GM23338 (cell line): ENCODE results near the gene PCSK6. TPM values are rescaled to one million over a fixed set of nuclear protein-coding genes. Genes with fewer than 3 reads are reported as not detected.

Experiments
- ATAC-seq: fragments of 200-7000 bp; cut with Tn5 transposase; 3 replicates; pipeline ENCODE4 v1.9.1; 2020
- DNase-seq: peaks from one replicate; pipeline ENCODE4 v3.0.0-alpha.2; 2015; ENCODE audit warnings: low spot score
- H2AFZ ChIP-seq: fragments of 200-600 bp; sonication (generic); 2 replicates; pipeline ENCODE4 v1.8.0; 2016; ENCODE audit warnings: antibody characterized with exemption, mild to moderate bottlenecking, moderate library complexity
- H3F3A ChIP-seq: fragments of 200-600 bp; sonication (generic); replicated peaks from 2 replicates; pipeline ENCODE4 v1.8.0; 2017; ENCODE audit warnings: antibody characterized with exemption, mixed run types, low read depth
- H3K27ac ChIP-seq: fragments of 200-600 bp; sonication (generic); 2 replicates; pipeline ENCODE4 v1.6.1; 2016; ENCODE audit warnings: low read depth
- H3K27me3 ChIP-seq: fragments of 200-600 bp; sonication (generic); 2 replicates; pipeline ENCODE4 v1.8.0; 2016; ENCODE audit warnings: mild to moderate bottlenecking, mixed run types, moderate library complexity; ENCODE audit not compliant: insufficient read depth
- H3K36me3 ChIP-seq: fragments of 200-600 bp; sonication (generic); 2 replicates; pipeline ENCODE4 v1.8.0; 2016; ENCODE audit warnings: mild to moderate bottlenecking; ENCODE audit not compliant: insufficient read depth
- H3K4me1 ChIP-seq: fragments of 200-600 bp; sonication (generic); 2 replicates; pipeline ENCODE4 v1.8.0; 2016; ENCODE audit warnings: mild to moderate bottlenecking, moderate library complexity; ENCODE audit not compliant: insufficient read depth
- H3K4me2 ChIP-seq: fragments of 200-600 bp; sonication (generic); 2 replicates; pipeline ENCODE4 v1.7.1; 2017; ENCODE audit warnings: mixed run types
- H3K4me3 ChIP-seq: fragments of 200-600 bp; sonication (generic); 2 replicates; pipeline ENCODE4 v1.6.1; 2016; ENCODE audit warnings: mixed run types
- H3K79me2 ChIP-seq: fragments of 200-600 bp; sonication (generic); replicated peaks from 2 replicates; pipeline ENCODE4 v1.8.0; 2017; ENCODE audit warnings: mild to moderate bottlenecking; ENCODE audit not compliant: insufficient read depth
- H3K9me2 ChIP-seq: fragments of 200-600 bp; sonication (generic); 2 replicates; pipeline ENCODE4 v1.8.0; 2017; ENCODE audit not compliant: insufficient read depth
- H4K20me1 ChIP-seq: fragments of 200-600 bp; sonication (generic); replicated peaks from 2 replicates; pipeline ENCODE4 v1.8.0; 2017; ENCODE audit warnings: mild to moderate bottlenecking; ENCODE audit not compliant: insufficient read depth
- H3K27ac Mint-ChIP-seq: 2 replicates; pipeline ENCODE4 v1.8.0; 2020; ENCODE audit warnings: inconsistent platforms, mild to moderate bottlenecking, moderate library complexity, mixed read lengths
- H3K27me3 Mint-ChIP-seq: 3 replicates; pipeline ENCODE4 v1.8.0; 2022; ENCODE audit warnings: low read depth, mild to moderate bottlenecking, moderate library complexity, mixed read lengths, inconsistent platforms; ENCODE audit not compliant: insufficient read depth, poor library complexity
- H3K36me3 Mint-ChIP-seq: 3 replicates; pipeline ENCODE4 v1.8.0; 2021; ENCODE audit warnings: low read depth, mild to moderate bottlenecking, inconsistent platforms, moderate library complexity, mixed read lengths
- H3K4me1 Mint-ChIP-seq: 3 replicates; pipeline ENCODE4 v1.8.0; 2020; ENCODE audit warnings: mild to moderate bottlenecking, inconsistent platforms, mixed read lengths
- H3K4me3 Mint-ChIP-seq: 3 replicates; pipeline ENCODE4 v1.8.0; 2021; ENCODE audit warnings: moderate library complexity, mild to moderate bottlenecking, inconsistent platforms, mixed read lengths
- H3K9me3 Mint-ChIP-seq: 3 replicates; pipeline ENCODE4 v1.8.0; 2020; ENCODE audit warnings: moderate library complexity, mild to moderate bottlenecking, inconsistent platforms, mixed read lengths
- CREB1 ChIP-seq: fragments of 250-450 bp; sonication (Bioruptor Pico); IDR thresholded peaks from 2 replicates; pipeline ENCODE4 v1.5.0; 2020; ENCODE audit warnings: low read depth, mild to moderate bottlenecking, moderate library complexity
- CTCF ChIP-seq, 2 experiments: fragments of 200-600 bp in 1 of 2; sonication (generic) in 1 of 2; conservative IDR thresholded peaks; 2 replicates each; pipeline versions ENCODE4 v1.5.1 to v1.6.1; 2016 to 2017; ENCODE audit warnings: antibody characterized with exemption in 2 of 2, low read depth in 2 of 2, mild to moderate bottlenecking in 2 of 2, moderate library complexity in 1 of 2
- ETS1 ChIP-seq: IDR thresholded peaks from 2 replicates; pipeline ENCODE4 v1.6.1; 2016; ENCODE audit warnings: antibody characterized with exemption
- EZH2 ChIP-seq: fragments of 200-600 bp; sonication (generic); IDR thresholded peaks from one replicate; pipeline ENCODE4 v1.8.0; 2017; ENCODE audit warnings: antibody characterized with exemption, mild to moderate bottlenecking, low read depth; ENCODE audit not compliant: unreplicated experiment
- JUNB ChIP-seq: IDR thresholded peaks from one replicate; pipeline ENCODE4 v1.6.1; 2016; ENCODE audit warnings: antibody characterized with exemption; ENCODE audit not compliant: unreplicated experiment
- REST ChIP-seq: IDR thresholded peaks from one replicate; pipeline ENCODE4 v1.6.1; 2018; ENCODE audit warnings: antibody characterized with exemption; ENCODE audit not compliant: unreplicated experiment
- STAT1 ChIP-seq: IDR thresholded peaks from one replicate; pipeline ENCODE4 v1.6.1; 2016; ENCODE audit warnings: antibody characterized with exemption; ENCODE audit not compliant: unreplicated experiment
- ZNF462 ChIP-seq: fragments of 250-450 bp; sonication (Bioruptor Pico); IDR thresholded peaks from 2 replicates; pipeline ENCODE4 v1.5.0; 2020; ENCODE audit warnings: mild to moderate bottlenecking, moderate library complexity
- polyA plus RNA-seq: library from polyadenylated mRNA; unstranded; fragments of >200 nt; fragmentation: Nextera tagmentation; extraction: Ambion mirVana; gene quantifications from 2 replicates; pipeline ENCODE4 v1.2.1, GENCODE V29; 2016
- total RNA-seq: library from RNA; depleted of rRNA; stranded (reverse); fragments of >200 nt; shearing (Covaris generic); gene quantifications from 2 replicates; pipeline ENCODE4 v1.2.3, GENCODE V29; 2014

PCSK6 gene
- total and polyA plus RNA-seq, 2 experiments from 2014 or later, result 1.7 to 6.7 TPM

GRCh38 chr15:101390060-101390459, 99.4 kb downstream of the PCSK6 start:
- Histone ChIP-seq H3K4me1 (no peaks in the 10 kb centered on the region), H3K4me3 (no peak overlapping the region), H3K4me2 (no peak overlapping the region), H3K79me2 (no peaks in the 10 kb centered on the region), H3K27me3 (no peaks in the 10 kb centered on the region), H3F3A (no peaks in the 10 kb centered on the region), H2AFZ (no peak overlapping the region), H3K27ac (no peak overlapping the region), H3K36me3 (no peaks in the 10 kb centered on the region), H4K20me1 (no peaks in the 10 kb centered on the region), H3K9me2 (no peaks in the 10 kb centered on the region)
- H3K36me3 Mint-ChIP-seq, result no peaks in the 10 kb centered on the region
- H3K27ac Mint-ChIP-seq, result no peak overlapping the region
- no peak for TF ChIP-seq CTCF (conservative IDR thresholded peaks at IDR 0.05; ENCODE audit: low read depth in 2 of 2)
- TF ChIP-seq REST, result no peak
- TF ChIP-seq STAT1, result no peak
- no peak for TF ChIP-seq EZH2
- TF ChIP-seq JUNB, result no peak
- TF ChIP-seq CREB1 (CRISPR knock-in tag), result no peak
- TF ChIP-seq ETS1, result no peak
- no peak for ATAC-seq
- peaks cover 13% of the 10 kb centered on the region for H3K27me3 Mint-ChIP-seq
- H3K9me3 Mint-ChIP-seq, result no peaks in the 10 kb centered on the region
- no peak overlapping the region for H3K4me3 Mint-ChIP-seq
- DNase-seq, result no peak
- H3K4me1 Mint-ChIP-seq, result peaks cover 7% of the 10 kb centered on the region; the same call in 2 of the 3 replicates

- ATAC-seq, result no peak
- no peaks in the 10 kb centered on the region for H3K36me3 Mint-ChIP-seq
- H3K36me3 ChIP-seq, result no peaks in the 10 kb centered on the region
- DNase-seq, result no peak
- H3K4me3 Mint-ChIP-seq, result no peak overlapping the region
- no peak overlapping the region for H3K27ac ChIP-seq
- no peaks in the 10 kb centered on the region for H3F3A ChIP-seq
- no peak overlapping the region for H3K4me2 ChIP-seq
- no peak overlapping the region for H3K27ac Mint-ChIP-seq
- no peaks in the 10 kb centered on the region for H3K4me1 ChIP-seq
- H3K4me3 ChIP-seq, result no peak overlapping the region
- H3K9me3 Mint-ChIP-seq, result no peaks in the 10 kb centered on the region
- no peaks in the 10 kb centered on the region for H3K79me2 ChIP-seq
- no peaks in the 10 kb centered on the region for H3K27me3 ChIP-seq
- H3K9me2 ChIP-seq, result no peaks in the 10 kb centered on the region
- peaks cover 11% of the 10 kb centered on the region for H3K27me3 Mint-ChIP-seq
- H2AFZ ChIP-seq, result no peak overlapping the region
- H3K4me1 Mint-ChIP-seq, result peaks cover 2% of the 10 kb centered on the region; the same call in 2 of the 3 replicates
- no peaks in the 10 kb centered on the region for H4K20me1 ChIP-seq
- TF ChIP-seq ETS1 (no peak), ZNF462 (no peak)
Observed at GRCh38 chr15:101389362-101389761, 100.1 kb downstream of the PCSK6 start.
